Panc1 (cell line): ENCODE results near the gene PGM2.

Source experiments
- CTCF ChIP-seq: fragments of 450-650 bp; IDR thresholded peaks from 2 replicates; pipeline ENCODE4 v1.5.1; 2017; ENCODE audit warnings: mild to moderate bottlenecking
- POLR2AphosphoS5 ChIP-seq: IDR thresholded peaks from 2 replicates; pipeline ENCODE4 v1.6.1; 2012; ENCODE audit warnings: mild to moderate bottlenecking, low read depth, low read length, moderate library complexity
- REST ChIP-seq, 2 experiments: IDR thresholded peaks; 2 replicates each; pipeline ENCODE4 v1.6.1; 2011 to 2012; ENCODE audit warnings: low read depth in 2 of 2, control low read depth in 1 of 2, low read length in 1 of 2, mild to moderate bottlenecking in 1 of 2, moderate library complexity in 1 of 2; ENCODE audit not compliant: insufficient read depth in 1 of 2
- SIN3A ChIP-seq: IDR thresholded peaks from 2 replicates; pipeline ENCODE4 v1.6.1; 2012; ENCODE audit warnings: low read depth, mild to moderate bottlenecking, low read length, moderate library complexity, borderline replicate concordance; ENCODE audit not compliant: insufficient read depth

- TF ChIP-seq CTCF (no peak), POLR2AphosphoS5 (no peak), SIN3A (no peak), REST (IDR thresholded peaks at IDR 0.05; ENCODE audit: insufficient read depth in 1 of 2, low read depth in 2 of 2, low read length in 1 of 2) (no peak)
These were observed 83.0 kb downstream of the PGM2 start for GRCh38 chr4:37909332-37910090.
